Ascending aorta (tissue), 2 donors: Measurements from ENCODE around the gene MKLN1. TPM values are rescaled to one million over a fixed set of nuclear protein-coding genes. Genes with fewer than 3 reads are reported as not detected.
"Not testable (repeated sequence)": the region's sequence is repeated elsewhere in the genome, so short reads cannot be mapped to it uniquely, and the experiment has no call there.

ENCODE experiments used
- DNase-seq, 2 donors: peaks; one replicate each; pipeline ENCODE4 v3.0.0-alpha.2; 2019; ENCODE audit warnings: low spot score in 2 of 2
- H3K27ac ChIP-seq, 2 donors: fragments of 200-600 bp; sonication (generic); one replicate each; pipeline ENCODE4 v1.5.1; 2016 to 2017; ENCODE audit warnings: mild to moderate bottlenecking in 1 of 2
- H3K27me3 ChIP-seq: fragments of 200-600 bp; sonication (generic); one replicate; pipeline ENCODE4 v1.5.1; 2017
- H3K36me3 ChIP-seq, 2 donors: fragments of 200-600 bp; sonication (generic); one replicate each; pipeline ENCODE4 v1.5.1; 2016
- H3K4me1 ChIP-seq, 2 donors: fragments of 200-600 bp; sonication (generic); one replicate each; pipeline ENCODE4 v1.5.1; 2016 to 2017; ENCODE audit warnings: mild to moderate bottlenecking in 1 of 2
- H3K4me3 ChIP-seq, 2 donors: fragments of 200-600 bp; sonication (generic); one replicate each; pipeline ENCODE4 v1.5.1; 2016 to 2017; ENCODE audit warnings: mild to moderate bottlenecking in 1 of 2
- H3K9me3 ChIP-seq, 2 donors: fragments of 200-600 bp; sonication (generic); one replicate each; pipeline ENCODE4 v1.5.1; 2016
- intact Hi-C: fragments of 100-400 bp; cut with DNase I; formaldehyde crosslinking; loops from one replicate; pipeline ENCODE4 v1.15.1; 2023
- total RNA-seq: library from RNA; depleted of rRNA; stranded (reverse); fragments of >200 nt; gene quantifications from one replicate; pipeline ENCODE4 v1.1.0, GENCODE V29; 2016
- TF ChIP-seq, protein P1 (sequence below), 3 experiments: fragments of 200-600 bp in 2 of 3; fragments of 450-650 bp in 1 of 3; sonication (generic) in 2 of 3; IDR thresholded peaks; one replicate each; pipeline ENCODE4 v1.5.1; 2016 to 2019; ENCODE audit warnings: antibody characterized with exemption in 3 of 3, mild to moderate bottlenecking in 1 of 3, moderate library complexity in 1 of 3

MKLN1 gene
- total RNA-seq, 1 donor from 2014 or later: 18.0 TPM

DNA sequence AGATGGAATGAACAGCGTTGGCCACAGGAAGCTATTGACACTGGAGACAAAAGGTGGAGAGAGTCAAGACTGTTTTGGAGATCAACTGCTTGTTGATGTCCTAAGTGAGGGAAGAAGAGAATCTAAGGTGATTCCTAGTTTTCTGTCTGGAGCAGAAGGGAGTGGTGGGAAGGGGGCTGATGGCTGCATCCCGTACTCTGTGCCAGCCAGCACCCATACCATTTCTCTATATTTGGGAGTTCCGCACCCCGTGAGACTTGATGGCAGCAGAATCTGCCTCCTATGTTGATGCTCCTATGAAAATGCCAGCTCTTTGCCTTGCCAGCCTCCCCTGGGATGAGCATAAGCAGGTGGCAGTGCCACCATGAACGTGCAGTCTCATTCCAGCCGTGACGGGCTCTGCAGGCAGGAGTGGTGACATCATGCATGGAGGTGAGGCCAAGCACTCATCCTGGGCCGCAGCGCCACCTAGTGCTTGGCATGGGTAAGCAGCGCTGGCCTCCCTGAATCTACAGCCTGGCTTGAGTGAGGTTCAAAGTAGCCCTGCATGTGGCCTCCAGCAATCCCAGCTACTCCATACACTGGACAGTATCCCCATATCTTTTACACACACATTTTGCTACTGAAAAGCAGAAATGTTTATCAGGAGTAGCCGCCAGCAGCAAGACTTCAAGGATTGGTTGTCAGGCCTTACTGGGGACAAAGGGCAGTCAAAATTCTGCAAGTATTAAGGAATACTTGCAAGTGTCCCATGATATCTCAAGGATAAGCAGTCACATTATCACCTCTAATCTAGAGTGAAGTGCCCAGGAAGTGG, 185.8 kb downstream of the MKLN1 start:
- H3K27me3 ChIP-seq: no peaks in the 10 kb centered on the region
- TF ChIP-seq, protein P1, sequence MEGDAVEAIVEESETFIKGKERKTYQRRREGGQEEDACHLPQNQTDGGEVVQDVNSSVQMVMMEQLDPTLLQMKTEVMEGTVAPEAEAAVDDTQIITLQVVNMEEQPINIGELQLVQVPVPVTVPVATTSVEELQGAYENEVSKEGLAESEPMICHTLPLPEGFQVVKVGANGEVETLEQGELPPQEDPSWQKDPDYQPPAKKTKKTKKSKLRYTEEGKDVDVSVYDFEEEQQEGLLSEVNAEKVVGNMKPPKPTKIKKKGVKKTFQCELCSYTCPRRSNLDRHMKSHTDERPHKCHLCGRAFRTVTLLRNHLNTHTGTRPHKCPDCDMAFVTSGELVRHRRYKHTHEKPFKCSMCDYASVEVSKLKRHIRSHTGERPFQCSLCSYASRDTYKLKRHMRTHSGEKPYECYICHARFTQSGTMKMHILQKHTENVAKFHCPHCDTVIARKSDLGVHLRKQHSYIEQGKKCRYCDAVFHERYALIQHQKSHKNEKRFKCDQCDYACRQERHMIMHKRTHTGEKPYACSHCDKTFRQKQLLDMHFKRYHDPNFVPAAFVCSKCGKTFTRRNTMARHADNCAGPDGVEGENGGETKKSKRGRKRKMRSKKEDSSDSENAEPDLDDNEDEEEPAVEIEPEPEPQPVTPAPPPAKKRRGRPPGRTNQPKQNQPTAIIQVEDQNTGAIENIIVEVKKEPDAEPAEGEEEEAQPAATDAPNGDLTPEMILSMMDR (IDR thresholded peaks at IDR 0.05): peak; percentile 79 to 92 (median 89)
- H3K4me1 ChIP-seq: peaks cover 4 to 8% of the 10 kb centered on the region in 2 donors
- intact Hi-C loops: no loop called here
- no peaks in the 10 kb centered on the region for H3K9me3 ChIP-seq
- H3K36me3 ChIP-seq: no peaks in the 10 kb centered on the region
- H3K4me3 ChIP-seq: peak overlapping the region in 1 of 2 donors; percentile 21
- peak overlapping the region in 1 of 2 donors; percentile 53 for H3K27ac ChIP-seq
- peak; percentile 66 to 91 for DNase-seq

DNA sequence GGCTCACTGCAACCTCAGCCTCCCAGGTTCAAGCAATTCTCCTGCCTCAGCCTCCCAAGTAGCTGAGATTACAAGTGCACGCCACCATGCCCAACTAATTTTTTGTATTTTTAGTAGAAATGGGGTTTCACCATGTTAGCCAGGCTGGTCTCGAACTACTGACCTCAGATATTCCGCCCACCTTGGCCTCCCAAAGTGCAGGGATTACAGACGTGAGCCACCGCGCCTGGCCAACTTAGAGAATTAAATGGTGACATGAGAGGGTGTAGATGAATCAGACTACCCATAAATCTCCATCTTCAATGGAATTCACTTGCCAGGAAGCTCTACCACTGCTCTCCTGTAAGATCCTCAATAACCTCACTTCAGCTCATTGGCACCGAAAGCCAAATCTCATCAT, 187.8 kb downstream of the MKLN1 start:
- H3K36me3 ChIP-seq, H3K9me3 ChIP-seq, H3K27ac ChIP-seq, H3K4me1 ChIP-seq, intact Hi-C loops, H3K27me3 ChIP-seq, H3K4me3 ChIP-seq: not testable (repeated sequence)
- DNase-seq: peak in 1 of 2 donors; percentile 45

DNA sequence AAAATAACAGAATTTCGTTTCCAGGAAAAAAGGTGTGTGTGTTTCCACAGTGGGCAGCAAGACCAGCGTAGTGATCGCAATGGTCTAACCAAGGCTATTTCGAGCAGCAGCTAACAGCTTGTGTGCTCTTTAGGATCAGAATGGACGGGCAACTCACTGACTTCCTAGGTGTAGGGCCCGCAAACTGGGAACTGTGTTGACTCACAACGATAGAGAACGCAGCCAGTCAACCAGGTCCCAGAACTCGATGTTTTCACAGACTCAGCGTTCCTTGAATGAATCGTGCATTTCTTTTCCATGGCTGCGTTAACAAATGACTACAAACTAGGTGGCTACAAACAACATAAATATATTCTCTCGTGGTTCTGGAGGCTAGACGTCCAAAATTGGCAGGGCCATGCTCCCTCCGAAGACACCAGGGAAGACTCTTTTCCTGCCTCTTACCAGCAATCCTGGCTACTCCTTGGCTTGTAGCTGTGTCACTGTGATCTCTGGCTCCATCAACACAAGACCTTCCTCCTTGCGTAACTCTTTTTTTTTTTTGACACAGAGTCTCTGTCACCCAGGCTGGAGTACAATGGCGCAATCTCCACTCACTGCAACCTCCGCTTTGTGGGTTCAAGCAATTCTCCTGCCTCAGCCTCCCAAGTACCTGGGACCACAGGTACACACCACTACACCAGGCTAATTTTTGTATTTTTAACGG, 189.7 kb downstream of the MKLN1 start:
- no peaks in the 10 kb centered on the region for H3K27me3 ChIP-seq
- H3K4me1 ChIP-seq: peaks cover 4 to 8% of the 10 kb centered on the region in 2 donors
- TF ChIP-seq, protein P1 (IDR thresholded peaks at IDR 0.05): no peak
- no peak overlapping the region for H3K27ac ChIP-seq
- DNase-seq: peak in 1 of 2 donors; percentile 28
- no peak overlapping the region for H3K4me3 ChIP-seq
- no peaks in the 10 kb centered on the region for H3K36me3 ChIP-seq
- intact Hi-C loops: no loop called here
- no peaks in the 10 kb centered on the region for H3K9me3 ChIP-seq

DNA sequence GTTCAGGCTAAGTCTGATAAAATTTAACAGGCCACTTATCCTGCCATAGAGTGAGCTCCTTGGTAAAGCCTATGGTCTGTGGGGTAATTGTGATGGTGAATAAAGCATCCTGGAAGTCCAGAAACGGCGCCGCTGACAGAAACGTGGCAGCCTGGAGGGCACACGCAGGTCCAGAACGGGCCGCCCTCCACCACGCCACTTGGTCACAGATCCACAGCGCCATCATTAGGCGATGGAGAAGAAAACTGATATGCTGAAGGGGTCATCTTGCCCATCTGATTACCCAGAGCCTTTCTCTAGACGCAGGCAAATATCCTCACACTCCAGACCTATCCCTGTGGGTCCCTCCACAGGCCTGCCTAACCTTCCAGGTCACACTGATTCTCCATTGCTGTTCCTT, 190.9 kb downstream of the MKLN1 start:
- intact Hi-C loops: no loop called here
- H3K9me3 ChIP-seq: no peaks in the 10 kb centered on the region
- peaks cover 4% of the 10 kb centered on the region in 2 donors for H3K4me1 ChIP-seq
- no peak overlapping the region for H3K27ac ChIP-seq
- no peak overlapping the region for H3K4me3 ChIP-seq
- H3K27me3 ChIP-seq: no peaks in the 10 kb centered on the region
- H3K36me3 ChIP-seq: no peaks in the 10 kb centered on the region
- TF ChIP-seq, protein P1 (IDR thresholded peaks at IDR 0.05): no peak
- DNase-seq: peak in 1 of 2 donors; percentile 25

DNA sequence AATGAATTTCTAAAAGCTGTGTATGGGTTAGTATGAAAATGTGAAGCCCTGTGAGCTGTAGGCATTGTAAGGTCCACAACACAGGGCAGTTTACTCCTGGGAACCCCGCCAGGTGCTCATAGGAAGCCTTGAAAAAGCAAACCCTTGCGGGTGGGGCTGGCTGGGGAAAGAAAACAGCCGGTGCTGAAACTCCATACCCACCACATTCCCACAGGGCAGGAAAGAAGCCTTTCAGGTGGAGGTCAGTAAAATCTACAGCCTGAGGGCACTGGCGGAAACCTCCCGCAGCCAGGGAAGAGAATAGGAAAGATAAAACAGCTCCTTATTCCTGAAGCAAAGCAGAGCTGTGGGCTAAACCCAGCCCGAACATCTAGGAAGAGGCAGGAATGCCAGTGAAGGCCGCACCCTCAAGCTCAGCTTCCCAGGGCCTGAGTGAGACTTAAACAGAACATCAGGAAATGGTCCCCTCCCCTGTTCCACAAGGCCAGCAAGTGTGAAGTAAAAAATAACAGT, 194.0 kb downstream of the MKLN1 start:
- no peak overlapping the region for H3K27ac ChIP-seq

More for the DNA sequence above, 194.0 kb downstream of the MKLN1 start:
- H3K36me3 ChIP-seq: no peaks in the 10 kb centered on the region
- H3K9me3 ChIP-seq: no peaks in the 10 kb centered on the region
- H3K4me1 ChIP-seq: no peaks in the 10 kb centered on the region
- TF ChIP-seq, protein P1 (IDR thresholded peaks at IDR 0.05): no peak
- H3K27me3 ChIP-seq: no peaks in the 10 kb centered on the region
- intact Hi-C loops: no loop called here
- no peak overlapping the region for H3K4me3 ChIP-seq
- peak in 1 of 2 donors; percentile 62 for DNase-seq
